Measurements from ENCODE around the gene LANCL3.

Gene LANCL3

DNA sequence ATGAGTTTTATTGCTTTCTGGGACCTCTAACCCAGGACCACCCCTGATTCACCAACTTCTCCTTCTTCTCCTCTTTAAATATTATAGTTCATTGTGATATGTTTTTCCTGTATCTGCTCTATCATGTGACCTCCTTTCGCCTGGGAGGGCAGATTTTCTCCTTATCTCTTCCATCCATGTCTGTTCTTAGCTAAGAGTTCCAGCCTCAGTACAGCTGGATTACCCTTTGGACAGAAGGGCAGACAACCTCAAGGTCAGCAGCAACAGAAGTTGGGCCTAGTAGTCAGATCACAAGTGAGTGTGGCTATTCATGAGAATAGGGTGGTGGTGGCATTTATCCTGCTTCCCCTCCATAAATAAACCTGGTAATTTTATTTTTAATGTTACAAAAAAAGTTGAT is 108.4 kb downstream of the LANCL3 start:
- DNase-seq (ENCODE audit: low read depth in 2 of 2): no peak

DNA sequence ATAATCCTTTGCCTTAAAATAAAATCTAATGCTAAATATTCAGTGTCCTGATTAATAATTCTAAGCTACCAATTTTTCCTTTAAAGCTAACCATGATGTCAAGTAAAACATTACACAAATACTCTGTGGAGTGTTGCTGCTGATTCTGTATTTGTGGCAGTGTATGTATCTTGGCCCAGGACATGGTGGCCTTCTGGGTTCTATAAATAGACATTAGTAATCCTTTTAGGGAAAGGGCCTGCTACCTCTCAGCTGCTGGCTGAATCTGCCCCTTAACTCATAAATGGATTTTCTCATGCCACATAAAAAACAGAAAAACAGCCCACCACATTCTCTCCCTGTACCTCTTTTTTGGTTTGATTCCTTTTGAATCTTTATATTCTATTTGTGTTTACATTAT is 113.0 kb downstream of the LANCL3 start:
- no peak for DNase-seq (ENCODE audit: low read depth in 2 of 2)

DNA sequence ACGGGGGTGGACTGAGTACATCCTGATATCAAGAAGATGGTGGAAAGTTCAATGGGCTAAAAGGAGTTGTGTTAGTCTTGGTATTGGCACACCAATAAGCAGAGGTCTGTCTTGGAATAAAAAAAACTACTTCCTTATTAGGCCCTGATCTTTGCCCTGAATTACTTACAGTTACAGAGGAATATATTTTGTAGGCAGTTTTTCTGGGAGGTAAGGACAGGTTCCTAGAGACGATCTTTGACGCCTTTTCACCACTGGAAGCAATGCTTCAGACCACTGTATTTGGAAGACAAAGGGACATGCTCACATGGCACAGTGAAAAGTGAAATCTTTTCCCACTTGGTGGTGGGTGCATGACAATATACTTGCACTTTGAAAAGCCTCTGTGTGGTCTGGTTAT is 113.5 kb downstream of the LANCL3 start:
- no peak for DNase-seq (ENCODE audit: low read depth in 2 of 2)

GRCh38 chrX:37685381-37686359 is 114.2 kb downstream of the LANCL3 start, which contains the start of gene XK:
TSS of gene XK (plus strand) at chrX:37685791. CDS start at chrX:37685962, 171 bp downstream.
- DNase-seq (ENCODE audit: low read depth in 2 of 2): peak; percentile 2 to 11

- DNase-seq (ENCODE audit: low read depth in 2 of 2): no peak
Measured at GRCh38 chrX:37686369-37686995, 115.0 kb downstream of the LANCL3 start.

- no peak for DNase-seq (ENCODE audit: low read depth in 2 of 2)
Measured at GRCh38 chrX:37686996-37687395, 115.5 kb downstream of the LANCL3 start.

- DNase-seq (ENCODE audit: low read depth in 2 of 2): no peak
Measured at GRCh38 chrX:37690119-37690518, 118.7 kb downstream of the LANCL3 start.

DNA sequence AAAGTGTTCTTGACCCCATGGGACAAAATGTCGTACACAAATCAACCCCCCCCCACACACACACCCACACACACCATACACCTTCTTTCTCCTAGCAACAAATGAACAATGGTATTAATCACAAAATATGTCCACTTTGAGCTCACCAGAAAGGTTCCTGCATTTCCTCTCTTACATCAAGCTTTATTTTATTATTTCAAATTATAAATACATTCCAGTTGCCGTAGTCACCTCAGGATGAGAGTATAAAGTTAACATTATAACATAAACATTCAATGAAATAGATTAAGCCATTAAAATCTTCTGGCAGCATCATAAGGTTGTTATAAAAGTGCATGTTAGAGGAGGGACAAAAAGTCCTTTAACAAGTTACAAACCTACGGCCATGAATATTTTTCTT is 121.5 kb downstream of the LANCL3 start:
- DNase-seq (ENCODE audit: low read depth in 2 of 2): no peak

DNA sequence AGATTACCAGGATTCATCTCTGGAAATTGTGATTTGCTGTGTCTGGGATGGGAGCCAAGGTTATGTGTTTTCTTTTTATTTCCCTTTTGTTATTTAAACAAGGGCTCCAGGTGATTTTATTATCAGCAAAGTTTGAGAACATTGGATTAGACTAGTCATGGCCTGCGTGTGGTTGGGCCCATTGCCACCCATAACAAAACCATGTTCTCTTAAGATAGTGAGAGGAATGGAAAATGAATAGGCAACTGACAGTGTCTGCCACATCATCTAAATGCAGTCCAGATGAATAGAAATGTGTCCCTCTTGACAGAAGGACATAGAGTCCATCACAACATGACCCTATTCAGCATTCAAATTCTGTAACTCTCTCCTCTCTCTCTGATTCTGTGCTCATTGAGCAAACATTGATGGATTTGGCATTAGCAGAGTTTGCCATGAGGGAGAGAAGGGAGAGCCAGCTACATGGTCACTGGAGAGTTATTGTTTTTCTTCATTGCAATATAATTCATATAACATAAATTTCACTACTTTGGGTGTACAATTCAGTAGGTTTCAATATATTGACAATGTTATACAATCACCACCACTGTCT is 125.8 kb downstream of the LANCL3 start:
- DNase-seq (ENCODE audit: low read depth in 2 of 2): no peak

GRCh38 chrX:37701588-37701987 is 130.1 kb downstream of the LANCL3 start:
- no peak for DNase-seq (ENCODE audit: low read depth in 2 of 2)

DNA sequence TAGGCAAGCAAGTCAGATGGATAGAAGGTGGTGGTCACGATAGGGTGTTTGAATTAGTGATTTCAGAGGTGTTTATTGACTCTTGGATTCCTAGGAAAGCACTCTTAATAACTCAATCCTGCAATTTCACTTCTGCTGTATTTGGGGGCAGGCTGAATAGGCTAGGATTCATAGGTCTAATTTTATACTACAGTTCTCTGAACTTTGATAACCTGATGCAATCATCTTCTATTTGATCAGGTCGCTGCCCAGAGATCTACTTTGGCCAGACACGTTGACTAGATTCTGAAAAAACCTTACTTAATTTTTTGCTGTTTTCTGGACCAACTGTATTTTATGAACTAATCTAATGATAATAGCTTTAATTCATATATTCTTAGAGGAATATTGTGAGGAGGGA is 140.5 kb downstream of the LANCL3 start:
- no peak for DNase-seq (ENCODE audit: low read depth in 2 of 2)

- no peak for DNase-seq (ENCODE audit: low read depth in 2 of 2)
Measured at GRCh38 chrX:37712458-37712857, 141.0 kb downstream of the LANCL3 start.

DNA sequence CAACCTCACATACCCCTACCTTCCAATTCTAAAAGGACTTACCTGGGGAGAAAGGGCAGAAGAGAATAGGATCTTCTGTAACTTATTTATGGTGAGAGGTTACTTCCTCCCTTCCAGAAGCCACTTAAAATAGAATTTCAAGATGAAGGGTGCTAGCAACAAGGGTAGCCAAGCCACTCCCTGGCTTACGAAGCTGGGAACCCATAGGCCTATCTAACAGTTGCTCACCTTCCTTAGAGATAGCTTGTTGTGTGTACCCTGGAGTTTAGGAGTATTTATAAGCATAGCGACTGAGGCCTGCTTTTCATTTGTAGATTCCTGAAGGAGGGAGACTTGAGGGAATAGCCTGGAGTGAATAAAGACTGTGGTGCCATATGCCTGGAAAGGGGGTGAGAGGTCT is 143.0 kb downstream of the LANCL3 start:
- no peak for DNase-seq (ENCODE audit: low read depth in 2 of 2)

GRCh38 chrX:37716602-37717001 is 145.1 kb downstream of the LANCL3 start:
- no peak for DNase-seq (ENCODE audit: low read depth in 2 of 2)

GRCh38 chrX:37717708-37718107 is 146.2 kb downstream of the LANCL3 start:
- no peak for DNase-seq (ENCODE audit: low read depth in 2 of 2)

- DNase-seq (ENCODE audit: low read depth in 2 of 2): no peak
Measured at GRCh38 chrX:37722595-37722994, 151.1 kb downstream of the LANCL3 start.

- no peak for DNase-seq (ENCODE audit: low read depth in 2 of 2)
Measured at GRCh38 chrX:37726346-37726745, 154.9 kb downstream of the LANCL3 start.

Measured in stimulated activated CD8-positive, alpha-beta memory T cell treated with anti-CD3 and anti-CD28 coated beads, Interleukin-15, amount 100 ng/mL, for 48 hours (primary cell).